Stimulated activated CD4-positive, alpha-beta T cell treated with anti-CD3 and anti-CD28 coated beads, Interleukin-1b, Interleukin-23, amount 100 ng/mL, for 1 hour (primary cell): ENCODE data around the gene BRD2.

Source experiments
- DNase-seq, 2 donors: peaks; one replicate each; pipeline ENCODE4 v3.0.0-alpha.2; 2020; ENCODE audit warnings: low read depth in 2 of 2

BRD2 gene

GRCh38 chr6:32972353-32973143, 4.2 kb downstream of the BRD2 start:
- no peak for DNase-seq

- no peak for DNase-seq
Measured at GRCh38 chr6:32973144-32974015, 5.0 kb downstream of the BRD2 start.

- DNase-seq, result no peak
Measured at GRCh38 chr6:32974016-32974333, 5.6 kb downstream of the BRD2 start.

- no peak for DNase-seq
Measured at GRCh38 chr6:32974541-32975308, 6.3 kb downstream of the BRD2 start.

- no peak for DNase-seq
Measured at GRCh38 chr6:32975886-32976285, 7.5 kb downstream of the BRD2 start.

GRCh38 chr6:32976334-32977069, 8.1 kb downstream of the BRD2 start:
- no peak for DNase-seq

GRCh38 chr6:32977272-32977952, 9.0 kb downstream of the BRD2 start:
- DNase-seq, result no peak

- DNase-seq, result no peak
Measured at GRCh38 chr6:32977953-32978324, 9.5 kb downstream of the BRD2 start.

- no peak for DNase-seq
Measured at GRCh38 chr6:32979720-32980487, 11.5 kb downstream of the BRD2 start.

GRCh38 chr6:32980488-32981038, 12.2 kb downstream of the BRD2 start:
- DNase-seq, result no peak

GRCh38 chr6:32982084-32982701, 13.8 kb downstream of the BRD2 start:
- DNase-seq, result no peak

GRCh38 chr6:32982702-32983492, 14.5 kb downstream of the BRD2 start:
- DNase-seq, result no peak

- no peak for DNase-seq
Measured at GRCh38 chr6:32983493-32983848, 15.1 kb downstream of the BRD2 start.

GRCh38 chr6:32983964-32984621, 15.7 kb downstream of the BRD2 start:
- no peak for DNase-seq

- DNase-seq, result peak; percentile 84 to 90
Measured at GRCh38 chr6:32984622-32985389, 16.4 kb downstream of the BRD2 start.

GRCh38 chr6:32989368-32989767, 21.0 kb downstream of the BRD2 start:
- DNase-seq, result no peak

- no peak for DNase-seq
Measured at GRCh38 chr6:32991972-32992371, 23.6 kb downstream of the BRD2 start.
